Ishikawa (cell line): Measurements from ENCODE around the gene GRAMD1B.

Experiments
- CREB1 ChIP-seq: IDR thresholded peaks from 2 replicates; pipeline ENCODE4 v1.6.1; 2012; ENCODE audit warnings: low read depth
- EGR1 ChIP-seq: IDR thresholded peaks from 2 replicates; pipeline ENCODE4 v1.6.1; 2012
- FOXM1 ChIP-seq: IDR thresholded peaks from 2 replicates; pipeline ENCODE4 v1.6.1; 2012; ENCODE audit warnings: low read depth, borderline replicate concordance
- REST ChIP-seq: IDR thresholded peaks from 2 replicates; pipeline ENCODE4 v1.6.1; 2012; ENCODE audit warnings: low read depth, mild to moderate bottlenecking
- TAF1 ChIP-seq: IDR thresholded peaks from 2 replicates; pipeline ENCODE4 v1.6.1; 2012; ENCODE audit warnings: low read depth, mild to moderate bottlenecking
- YY1 ChIP-seq: IDR thresholded peaks from 2 replicates; pipeline ENCODE4 v1.6.1; 2012; ENCODE audit warnings: low read depth

GRCh38 chr11:123477205-123477907 lies 47.3 kb downstream of the GRAMD1B start:
- TF ChIP-seq REST, result no peak
- TF ChIP-seq TAF1, result no peak
- TF ChIP-seq CREB1, result no peak
- no peak for TF ChIP-seq YY1
- no peak for TF ChIP-seq EGR1
- TF ChIP-seq FOXM1, result no peak
